NCI-H1694 (cell line): ENCODE measurements around the gene OLFML1.

Experiments used
- DNase-seq: peaks from one replicate; lab custom pipeline; 2025; lab: John Stamatoyannopoulos, UW

OLFML1 gene

DNA sequence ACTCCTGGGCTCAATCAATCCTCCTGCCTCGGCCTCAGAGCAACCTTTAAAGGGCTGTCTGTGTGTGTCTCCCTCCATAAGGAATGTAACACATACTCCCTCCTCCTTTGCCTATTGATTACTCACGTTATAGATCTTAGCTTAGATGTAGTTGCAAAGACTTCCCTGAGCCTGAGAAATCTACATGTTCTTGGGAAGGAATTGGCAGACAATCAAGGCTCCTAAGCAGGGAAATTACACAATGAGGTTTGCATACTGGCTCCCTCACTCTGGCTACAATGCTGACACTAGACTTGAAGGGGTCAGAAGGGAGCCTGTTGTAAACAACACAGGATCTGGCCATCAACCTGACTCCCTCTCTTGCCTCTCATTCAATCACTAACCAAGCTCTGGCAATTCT is 5.2 kb upstream of the OLFML1 start:
- DNase-seq, result no peak

DNA sequence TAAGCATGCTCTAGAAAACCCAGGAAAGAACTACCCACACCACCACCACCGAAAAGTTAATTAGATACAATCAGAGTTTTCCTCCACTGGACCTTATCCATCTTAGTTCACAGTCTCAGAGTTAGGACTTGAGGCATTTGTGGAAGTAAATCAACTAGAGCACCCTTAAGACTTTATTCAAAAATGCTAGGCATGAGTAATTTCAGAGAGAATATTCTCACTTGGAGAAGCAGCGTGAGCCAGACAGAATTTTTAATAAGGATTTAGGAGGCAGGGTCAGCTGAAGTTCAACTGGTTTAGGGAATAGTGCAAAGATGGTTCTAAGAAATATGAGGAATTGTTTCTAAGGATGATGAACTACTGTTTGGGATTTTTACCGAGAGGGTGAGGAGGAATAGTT is 1.2 kb upstream of the OLFML1 start:
- no peak for DNase-seq

DNA sequence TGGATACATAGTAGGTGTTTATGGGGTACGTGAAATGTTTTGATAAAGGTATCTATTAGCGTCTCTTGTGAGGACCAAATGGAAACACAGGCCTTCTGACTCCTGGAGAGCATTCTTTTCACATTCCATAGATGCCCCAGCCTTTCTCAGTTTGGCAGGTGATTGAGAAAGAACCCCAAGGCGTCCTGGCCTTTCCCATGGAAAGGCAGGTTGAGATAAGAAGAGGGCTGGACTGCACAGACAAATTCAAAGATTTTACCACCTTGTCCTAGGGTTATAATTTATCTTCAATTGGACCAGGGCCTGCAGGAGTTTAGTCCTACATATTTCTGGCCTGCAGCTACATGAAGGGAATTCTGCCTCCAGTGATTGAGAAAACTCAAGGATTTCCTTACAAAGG is 661 bp upstream of the OLFML1 start:
- DNase-seq, result no peak

DNA sequence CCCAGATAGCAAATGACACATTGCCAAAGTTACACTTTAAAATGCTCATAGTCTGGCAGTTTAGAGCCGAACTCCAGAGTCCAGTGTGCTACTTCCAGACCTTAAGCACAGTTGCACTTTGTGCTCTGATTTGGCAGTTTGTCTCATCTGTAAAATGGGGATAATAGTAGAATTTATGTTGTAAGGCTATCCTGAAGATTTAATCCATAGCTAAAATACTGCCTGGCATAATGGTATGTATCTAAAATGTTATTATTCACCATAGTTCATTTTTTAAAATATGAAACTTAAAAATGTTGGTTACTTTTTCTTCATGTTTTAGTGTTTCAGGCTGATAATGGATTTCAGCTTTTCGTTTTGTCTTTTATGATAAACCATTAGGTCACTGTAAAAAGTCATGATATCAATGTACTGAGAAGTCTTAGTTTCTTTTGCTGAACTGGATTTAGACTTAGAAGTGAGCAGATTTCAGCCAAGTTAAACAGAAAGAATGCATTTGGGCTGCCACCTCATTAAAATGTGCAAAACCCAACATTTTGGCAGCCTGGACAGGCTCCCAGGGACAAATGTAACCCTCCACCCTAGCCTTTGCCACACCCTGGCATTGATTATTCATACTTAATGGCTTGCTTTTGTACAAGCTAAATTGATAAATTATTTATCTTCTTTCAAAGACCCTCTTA is 933 bp downstream of the OLFML1 start:
- DNase-seq, result no peak

DNA sequence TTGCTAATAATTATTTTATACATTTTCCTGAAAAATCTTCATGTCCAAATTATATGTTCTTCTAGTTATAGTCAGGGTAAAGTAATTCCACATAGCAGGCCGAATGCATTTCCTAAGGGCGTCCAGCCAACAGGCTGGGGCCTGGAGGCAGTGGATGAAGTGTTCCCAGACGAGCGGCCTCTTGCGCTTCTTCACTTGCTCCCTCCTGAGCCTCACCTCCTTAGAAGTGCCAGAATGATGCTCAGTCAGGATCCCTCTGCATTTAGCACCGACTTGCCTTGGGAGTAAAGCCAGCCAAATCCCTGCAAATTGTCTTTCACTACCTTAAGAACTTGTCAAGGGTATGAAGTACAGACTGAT is 1.5 kb downstream of the OLFML1 start:
- no peak for DNase-seq

DNA sequence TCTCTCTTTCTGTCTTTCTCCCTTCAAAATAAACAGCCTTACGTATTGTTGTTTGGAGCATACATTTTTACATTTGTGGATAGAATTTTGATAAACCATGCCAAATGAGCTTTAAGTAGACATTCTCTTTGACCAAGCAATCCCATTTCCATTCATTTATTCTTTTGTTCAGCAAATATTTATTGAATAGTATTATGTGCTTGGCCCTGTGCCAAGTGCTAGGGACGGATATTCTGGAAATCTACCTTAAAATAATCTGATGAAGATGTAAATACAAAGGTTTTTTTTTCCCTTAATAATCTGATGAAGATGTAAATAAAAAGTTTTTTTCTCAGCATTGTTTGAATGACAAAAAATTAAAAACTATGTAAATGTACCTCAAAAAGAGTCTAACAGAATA is 2.1 kb downstream of the OLFML1 start:
- DNase-seq, result no peak

DNA sequence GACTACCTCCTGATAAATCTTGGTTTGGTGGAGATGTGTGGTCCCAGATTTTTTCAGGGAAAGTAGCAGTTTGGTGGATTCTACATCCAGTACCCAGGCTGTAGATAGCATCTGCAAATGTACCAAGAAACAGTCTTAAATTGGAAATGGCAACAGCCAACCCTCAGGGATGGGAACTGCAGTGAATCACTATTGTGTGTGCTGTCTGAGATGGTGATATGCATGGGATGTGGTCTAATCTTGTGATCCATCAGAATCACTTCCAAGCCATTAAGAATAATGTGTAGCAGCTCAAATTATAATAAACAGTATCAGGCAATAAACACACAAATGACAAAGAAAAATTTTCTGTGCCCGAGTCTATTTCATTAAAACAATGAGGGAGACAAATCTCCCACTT is 3.4 kb downstream of the OLFML1 start:
- DNase-seq, result no peak

DNA sequence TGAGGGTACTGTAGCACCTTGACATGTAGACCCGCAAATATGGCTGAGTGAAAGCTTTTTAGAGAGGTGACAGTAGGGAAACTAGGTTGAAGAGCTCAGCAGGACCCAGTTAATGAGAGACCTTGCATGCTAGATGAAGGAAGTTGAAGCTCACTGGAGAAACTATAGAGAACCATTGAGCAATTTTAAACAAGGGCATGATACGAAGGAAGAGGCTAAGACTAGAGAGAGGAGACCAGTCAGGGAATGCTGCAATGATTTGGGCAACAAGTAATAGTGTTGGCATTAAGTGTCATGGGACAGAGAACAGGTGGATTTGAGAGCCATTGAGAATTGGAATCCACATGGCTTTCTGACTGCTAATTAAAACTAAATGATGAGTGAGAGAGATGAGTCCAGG is 4.1 kb downstream of the OLFML1 start:
- no peak for DNase-seq

DNA sequence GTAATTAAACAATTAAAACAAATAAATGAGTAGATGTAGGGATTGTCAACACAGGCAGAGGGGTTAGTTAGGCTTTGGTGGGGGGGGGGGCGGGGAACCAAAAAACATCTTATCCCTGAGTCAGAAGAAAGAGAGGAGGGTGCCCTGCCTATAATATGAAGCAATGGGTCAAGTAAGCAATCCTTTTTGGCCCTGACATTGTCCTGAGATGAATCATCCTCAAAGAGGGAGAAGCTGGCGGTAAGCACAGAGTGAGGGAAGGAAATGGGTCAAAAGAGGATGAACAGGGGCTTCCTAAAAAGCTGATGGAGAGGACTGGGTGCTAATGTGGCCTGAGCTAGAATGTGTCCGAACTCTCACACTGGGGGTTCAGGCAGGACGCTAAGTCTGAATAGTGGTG is 4.7 kb downstream of the OLFML1 start:
- DNase-seq, result no peak

DNA sequence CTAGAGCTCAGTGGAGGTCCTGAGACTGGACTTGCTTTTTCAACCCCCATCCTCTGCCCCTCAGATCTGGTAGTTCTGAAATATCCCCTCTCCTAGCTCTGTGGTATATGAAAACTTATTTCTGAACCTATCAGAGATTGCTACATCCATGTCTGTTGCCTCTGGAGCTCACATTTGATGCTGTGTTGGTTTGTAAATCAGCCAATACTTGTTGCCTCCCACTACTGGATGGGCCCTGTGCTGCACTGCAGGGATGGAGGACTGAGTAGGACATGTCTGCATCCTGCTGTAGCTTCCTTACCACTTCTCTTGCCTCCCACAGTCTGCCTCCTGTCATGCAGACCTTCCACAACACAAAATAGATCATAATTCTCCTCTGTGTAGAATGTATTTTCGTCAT is 5.2 kb downstream of the OLFML1 start:
- no peak for DNase-seq

DNA sequence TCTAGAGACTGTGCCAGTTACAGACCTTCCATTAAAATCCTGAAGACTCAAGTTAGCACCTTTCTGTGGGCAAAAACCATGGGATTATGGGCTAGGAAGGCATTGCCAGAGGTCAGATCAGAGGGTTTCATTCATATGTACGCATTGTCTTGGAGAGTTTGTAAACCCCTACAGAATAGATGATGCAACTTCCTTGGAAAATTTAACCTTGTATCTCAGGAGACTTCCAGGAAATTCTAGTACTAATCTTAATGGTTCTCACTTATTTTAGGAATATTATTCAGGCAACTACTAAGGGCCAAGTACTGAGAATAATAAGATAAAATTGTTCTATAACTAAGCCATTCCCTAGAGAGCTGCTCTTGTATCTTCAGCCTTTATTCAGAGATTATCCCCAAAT is 6.9 kb downstream of the OLFML1 start:
- no peak for DNase-seq

DNA sequence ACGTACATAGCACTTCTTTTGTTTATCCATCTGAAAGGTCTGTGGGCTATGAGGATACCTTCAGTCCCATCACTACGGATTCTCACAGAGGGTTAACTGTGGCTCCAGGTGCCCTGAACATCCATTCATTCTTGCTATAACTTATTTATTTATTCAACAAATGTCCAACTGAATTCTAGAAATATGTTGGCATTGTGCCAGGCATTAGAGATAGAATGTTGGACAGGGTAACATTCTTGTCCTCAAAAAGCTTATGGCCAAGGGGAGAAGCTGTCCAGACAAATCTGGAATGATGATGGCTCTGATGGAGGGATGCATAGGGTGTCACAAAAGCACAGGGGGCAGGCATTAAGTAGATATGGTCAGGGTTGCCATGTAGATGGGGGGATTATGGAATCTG is 8.4 kb downstream of the OLFML1 start:
- DNase-seq, result no peak

DNA sequence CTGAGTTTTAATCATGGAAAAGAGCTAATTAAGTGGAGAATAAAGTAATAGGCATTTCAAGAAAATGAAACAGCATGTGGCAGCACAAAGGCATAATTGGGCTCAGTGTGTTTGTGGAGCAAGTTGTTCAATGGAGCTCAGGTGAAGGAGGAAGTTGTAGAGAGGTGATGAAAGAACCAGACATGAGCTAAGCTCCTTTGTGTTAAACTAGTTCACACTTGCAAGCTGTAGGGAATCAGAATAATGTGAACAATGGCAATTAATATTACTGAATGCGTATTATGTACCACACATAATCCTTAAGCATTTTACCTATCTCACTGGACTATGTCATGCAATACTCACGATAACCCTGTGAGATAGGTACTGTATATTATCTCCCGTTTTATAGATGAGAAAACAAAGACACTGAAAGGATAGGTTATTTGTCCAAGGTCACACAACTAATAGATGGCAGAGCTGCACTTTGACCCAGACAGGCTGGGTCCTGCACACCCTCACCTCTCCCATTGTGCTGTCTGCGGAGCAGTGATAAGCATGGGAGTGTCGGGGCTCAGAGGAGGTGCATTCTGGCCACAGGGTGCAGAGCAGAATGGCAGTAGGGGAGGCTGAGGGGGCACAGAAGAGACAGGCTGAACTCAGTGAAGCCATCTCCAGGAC is 8.9 kb downstream of the OLFML1 start:
- no peak for DNase-seq

DNA sequence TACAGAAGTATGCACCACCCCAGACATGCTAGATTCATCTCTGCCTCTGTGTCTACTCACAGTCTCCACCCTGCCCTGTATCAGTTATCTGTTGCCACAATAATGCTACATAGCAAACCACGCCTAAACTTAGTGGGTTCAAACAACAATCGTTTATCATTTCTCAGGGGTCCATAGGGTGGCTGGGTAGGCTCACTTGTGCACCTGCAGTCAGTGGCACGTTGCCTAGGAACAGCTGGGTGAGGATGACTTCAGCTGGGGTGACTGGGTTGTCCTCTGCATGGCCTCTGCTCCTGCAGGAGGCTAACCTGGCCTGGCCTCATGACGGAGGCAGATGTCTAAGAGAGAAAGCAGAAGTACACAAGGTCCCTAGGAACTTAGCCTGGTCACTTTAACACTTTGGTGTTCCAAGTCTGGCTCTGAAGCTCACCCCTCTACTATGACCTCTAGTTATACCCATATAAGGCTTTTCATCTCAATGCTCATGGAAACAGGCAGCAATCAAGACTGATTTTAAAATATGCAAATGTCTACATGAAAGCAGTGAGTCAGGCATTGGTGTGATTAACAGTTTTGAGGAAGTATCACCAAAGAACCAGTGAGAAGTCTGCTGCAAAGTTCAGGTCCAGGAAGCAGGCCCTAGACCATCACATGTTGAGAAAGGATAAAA is 10.7 kb downstream of the OLFML1 start:
- no peak for DNase-seq

DNA sequence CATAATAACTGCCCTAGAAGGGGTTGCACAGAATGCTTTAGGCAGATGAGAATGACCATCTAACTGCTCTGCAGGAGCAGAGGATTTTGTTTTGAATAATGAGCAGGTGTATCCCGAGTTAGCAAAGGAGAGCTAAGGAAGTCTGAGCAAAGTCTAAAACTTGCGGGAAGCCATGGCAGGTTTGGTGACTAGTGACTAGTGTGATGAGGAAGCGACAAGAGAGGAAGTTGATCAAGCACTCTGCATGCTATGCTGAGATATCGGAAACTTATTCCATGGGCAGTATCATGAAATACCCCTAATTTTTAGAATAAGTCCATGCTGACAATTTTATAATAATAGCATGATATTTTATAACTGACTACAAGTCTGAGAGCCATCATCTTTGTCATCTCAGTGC is 12.9 kb downstream of the OLFML1 start:
- no peak for DNase-seq

DNA sequence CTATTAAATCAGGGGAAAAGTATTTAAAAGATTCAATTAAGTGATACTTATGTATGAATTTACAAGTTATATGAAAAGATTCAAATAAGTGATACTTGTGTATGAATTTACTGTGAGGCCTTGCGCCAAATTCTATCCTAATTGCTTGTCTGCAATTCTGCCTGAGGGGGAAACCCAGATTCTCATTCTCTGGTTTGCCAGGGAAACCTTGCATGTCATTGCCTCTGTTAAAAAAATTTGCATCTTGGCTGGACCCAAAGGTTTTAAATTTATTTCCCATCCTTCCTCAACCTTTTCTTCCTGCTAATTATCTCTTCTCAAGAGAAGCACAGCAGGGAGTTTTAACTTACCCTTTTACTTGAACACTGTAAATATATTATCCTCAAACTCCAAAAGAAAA is 13.8 kb downstream of the OLFML1 start:
- no peak for DNase-seq

DNA sequence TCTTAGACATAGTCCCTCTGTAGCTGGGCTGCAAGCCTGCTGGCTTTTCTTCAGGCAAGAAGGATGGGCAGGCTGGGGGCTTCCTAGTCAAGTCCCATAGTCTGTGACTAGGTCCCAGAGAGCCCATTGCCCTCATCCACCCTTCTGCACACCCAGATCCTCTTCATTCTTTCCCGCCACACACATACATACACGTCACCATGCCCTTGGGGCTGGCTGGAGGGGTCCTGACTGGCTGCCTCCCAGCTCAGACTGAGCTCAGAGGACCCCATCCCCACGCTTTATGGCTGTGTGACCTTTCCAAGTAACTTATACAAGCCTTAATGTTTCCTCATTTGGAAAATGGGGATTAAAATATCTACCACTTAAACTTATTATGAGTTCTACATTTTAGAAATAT is 14.9 kb downstream of the OLFML1 start:
- no peak for DNase-seq

DNA sequence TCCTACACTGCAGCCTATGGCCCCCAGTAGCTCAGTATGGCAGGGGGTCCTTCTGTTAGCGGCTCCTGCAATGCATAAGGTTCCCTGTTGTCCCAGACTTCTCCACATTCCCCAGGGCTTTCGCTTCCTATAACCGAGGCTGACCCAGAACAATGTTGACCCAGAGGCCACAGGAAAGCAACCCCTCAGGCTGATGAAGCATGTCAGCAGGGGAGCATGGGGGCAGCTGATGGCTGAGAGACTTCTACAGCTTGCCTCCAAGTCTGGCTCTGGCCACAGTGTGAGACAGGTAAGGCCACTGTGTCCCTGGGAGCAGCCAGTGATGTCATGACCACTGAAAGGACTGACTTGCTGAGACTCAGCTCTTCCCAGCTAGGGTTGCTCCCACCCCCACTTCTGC is 15.9 kb downstream of the OLFML1 start:
- no peak for DNase-seq

DNA sequence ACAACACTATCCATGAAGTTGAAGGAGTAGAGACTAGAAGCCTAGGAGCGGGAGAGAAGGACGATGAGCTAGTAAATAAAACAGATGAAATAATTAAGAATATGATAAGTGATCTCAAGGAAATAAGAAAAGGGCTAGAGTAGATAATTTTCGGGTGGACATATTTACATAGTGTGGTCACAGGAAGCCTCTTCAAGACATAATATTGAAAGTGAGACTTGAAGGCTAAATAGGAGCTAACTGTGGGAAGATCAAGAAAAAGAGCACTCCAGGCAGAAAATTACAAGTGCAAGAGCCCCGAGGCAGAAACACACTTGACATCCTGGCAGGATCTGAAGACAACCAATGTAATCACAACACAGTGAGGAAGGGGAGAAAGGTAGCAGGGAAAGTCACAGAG is 16.6 kb downstream of the OLFML1 start:
- DNase-seq, result no peak

DNA sequence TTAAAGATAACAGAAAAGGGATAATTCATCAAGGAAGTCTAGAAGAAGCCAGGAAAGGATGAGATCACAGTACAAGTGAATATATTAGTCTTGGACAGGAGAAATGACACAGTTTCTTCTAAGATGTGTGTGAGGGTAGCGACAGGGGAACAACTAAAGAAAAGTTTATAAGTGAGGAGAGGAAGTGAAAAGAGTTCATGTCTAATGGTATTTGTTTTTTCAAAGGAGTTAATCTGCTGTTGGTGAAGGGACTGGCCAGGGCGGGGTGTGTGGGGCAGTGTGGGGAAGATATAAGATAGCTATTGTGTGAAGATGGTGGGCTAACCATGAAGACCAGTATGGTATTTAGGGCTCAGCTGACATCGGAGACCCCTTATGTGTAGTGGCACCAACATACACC is 20.9 kb downstream of the OLFML1 start:
- no peak for DNase-seq

DNA sequence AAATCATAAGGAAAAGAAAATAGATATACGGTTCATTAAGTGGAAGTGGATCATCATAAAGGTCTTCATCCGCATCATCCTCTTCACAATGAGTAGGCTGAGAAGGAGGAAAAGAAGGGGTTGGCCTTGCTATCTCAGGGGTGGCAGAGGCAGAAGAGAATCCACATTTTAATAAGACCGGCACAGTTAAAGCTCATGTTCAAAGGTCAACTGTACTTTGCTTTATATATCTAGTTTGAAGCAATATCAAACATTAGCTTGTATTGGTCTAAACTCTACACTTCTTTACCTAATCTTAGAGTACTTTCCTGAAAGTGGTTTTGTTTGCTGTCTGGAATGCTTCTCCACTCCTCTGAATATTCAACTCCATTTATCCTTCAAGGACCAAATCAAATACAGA is 22.8 kb downstream of the OLFML1 start:
- no peak for DNase-seq

DNA sequence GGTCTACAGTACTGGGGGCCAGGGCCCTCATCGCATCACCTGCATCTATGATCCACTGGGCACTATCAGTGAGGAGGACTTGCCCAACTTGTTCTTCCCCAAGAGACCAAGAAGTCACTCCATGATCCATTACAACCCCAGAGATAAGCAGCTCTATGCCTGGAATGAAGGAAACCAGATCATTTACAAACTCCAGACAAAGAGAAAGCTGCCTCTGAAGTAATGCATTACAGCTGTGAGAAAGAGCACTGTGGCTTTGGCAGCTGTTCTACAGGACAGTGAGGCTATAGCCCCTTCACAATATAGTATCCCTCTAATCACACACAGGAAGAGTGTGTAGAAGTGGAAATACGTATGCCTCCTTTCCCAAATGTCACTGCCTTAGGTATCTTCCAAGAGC is 24.7 kb downstream of the OLFML1 start:
- DNase-seq, result no peak

DNA sequence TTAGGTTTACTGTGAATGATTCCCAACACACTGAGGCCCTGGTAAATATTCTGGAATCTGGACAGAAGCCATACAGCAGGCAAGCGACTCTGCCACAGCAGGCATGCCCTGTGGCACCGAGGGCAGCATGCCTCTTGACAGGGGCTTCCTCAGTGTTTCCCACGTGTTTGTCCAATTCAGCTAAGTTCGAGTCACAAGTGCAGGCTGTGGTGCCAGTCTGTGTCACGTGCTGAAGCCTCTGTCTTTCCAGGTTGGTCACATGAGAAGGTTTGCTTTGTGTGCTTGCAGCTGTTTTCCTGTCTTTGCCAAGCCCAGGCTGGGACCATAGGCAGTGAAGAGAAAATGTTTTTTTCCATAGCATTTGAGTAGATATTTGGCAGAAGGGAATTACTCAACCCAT is 26.1 kb downstream of the OLFML1 start:
- DNase-seq, result no peak
